Measurements from ENCODE around the gene INPP5D. TPM values are rescaled to one million over a fixed set of nuclear protein-coding genes. Genes with fewer than 3 reads are reported as not detected.

Gene INPP5D
- polyA plus RNA-seq, 1 donor (not counting 4 experiments of a cell fraction or from before 2014, with no cell fraction given): 7.5 TPM

DNA sequence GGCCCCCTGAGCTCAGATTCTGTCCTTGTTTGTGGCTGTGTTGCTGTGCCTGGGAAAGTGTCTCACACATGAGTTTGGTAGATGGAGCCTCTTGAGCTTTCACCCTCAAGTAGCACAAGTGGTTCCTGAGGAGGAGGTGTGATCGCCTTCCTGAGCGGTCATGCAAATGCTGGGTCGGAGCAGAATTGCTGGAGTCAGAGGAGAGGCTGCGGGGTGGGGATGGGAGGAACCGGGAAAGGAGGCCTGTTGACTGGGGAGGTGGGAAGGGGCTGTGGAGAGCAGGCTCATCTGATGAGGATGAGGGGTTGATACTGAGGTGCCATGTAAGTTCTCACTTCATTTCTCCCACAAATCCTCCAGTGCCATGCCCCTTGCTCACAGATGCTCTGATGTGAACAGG lies 142.9 kb downstream of the INPP5D start:
- DNase-seq (ENCODE audit: low read depth, low spot score) (no peak), FAIRE-seq (no peak)
- TF ChIP-seq CTCF (optimal IDR thresholded peaks at IDR 0.05 in 1 of 3, IDR thresholded peaks at IDR 0.05 in 1 of 3, conservative IDR thresholded peaks at IDR 0.05 in 1 of 3; ENCODE audit: extremely low read depth in 1 of 3, insufficient read depth in 2 of 3, low read length in 3 of 3) (no peak), EZH2 (IDR thresholded peaks at IDR 0.05; ENCODE audit: low read length) (no peak)
- Histone ChIP-seq H3K27ac (ENCODE audit: control insufficient read depth, insufficient read depth, low read length) (no peak overlapping the region), H3K4me2 (ENCODE audit: control insufficient read depth, extremely low read depth, insufficient read depth, low read depth, low read length) (no peak overlapping the region), H3K9ac (ENCODE audit: control insufficient read depth, extremely low read depth, insufficient read depth, low read length) (no peak overlapping the region), H3K36me3 (ENCODE audit: control insufficient read depth in 2 of 2, extremely low read depth in 1 of 2, insufficient read depth in 2 of 2, low read length in 2 of 2) (peaks cover 2 to 14% of the 10 kb centered on the region in 2 experiments), H4K20me1 (ENCODE audit: control insufficient read depth, extremely low read depth, insufficient read depth, low read length) (no peaks in the 10 kb centered on the region), H3K4me1 (ENCODE audit: control insufficient read depth, extremely low read depth, insufficient read depth, low read length) (peaks cover 5% of the 10 kb centered on the region), H3K4me3 (ENCODE audit: control insufficient read depth in 2 of 3, extremely low read depth in 1 of 3, insufficient read depth in 2 of 3, low read depth in 1 of 3, low read length in 3 of 3) (no peak overlapping the region), H3K79me2 (ENCODE audit: control insufficient read depth, insufficient read depth, low read length) (no peaks in the 10 kb centered on the region), H2AFZ (ENCODE audit: control insufficient read depth, low read length) (no peak overlapping the region), H3K9me1 (ENCODE audit: control insufficient read depth, extremely low read depth, insufficient read depth, low read length) (no peaks in the 10 kb centered on the region), H3K27me3 (ENCODE audit: control insufficient read depth, extremely low read depth, insufficient read depth, low read length) (peaks cover 5% of the 10 kb centered on the region), H3K9me3 (ENCODE audit: control insufficient read depth, low read depth, low read length) (peaks cover 4% of the 10 kb centered on the region)
- dilution Hi-C loops (cut with MboI; ENCODE audit: extremely low pct_ligation_motif_present, low sequenced_read_pairs): no loop called here

GRCh38 chr2:233204286-233204936 lies 144.3 kb downstream of the INPP5D start:
- no peaks in the 10 kb centered on the region for H3K79me2 ChIP-seq (ENCODE audit: control insufficient read depth, insufficient read depth, low read length)
- H3K4me1 ChIP-seq (ENCODE audit: control insufficient read depth, extremely low read depth, insufficient read depth, low read length): peaks cover 18% of the 10 kb centered on the region
- H3K4me2 ChIP-seq (ENCODE audit: control insufficient read depth, extremely low read depth, insufficient read depth, low read depth, low read length): no peak overlapping the region
- H4K20me1 ChIP-seq (ENCODE audit: control insufficient read depth, extremely low read depth, insufficient read depth, low read length): no peaks in the 10 kb centered on the region
- peaks cover 0 to 12% of the 10 kb centered on the region in 2 experiments for H3K36me3 ChIP-seq (ENCODE audit: control insufficient read depth in 2 of 2, extremely low read depth in 1 of 2, insufficient read depth in 2 of 2, low read length in 2 of 2)
- H3K9me3 ChIP-seq (ENCODE audit: control insufficient read depth, low read depth, low read length): peaks cover 4% of the 10 kb centered on the region
- H3K4me3 ChIP-seq (ENCODE audit: control insufficient read depth in 2 of 3, extremely low read depth in 1 of 3, insufficient read depth in 2 of 3, low read depth in 1 of 3, low read length in 3 of 3): no peak overlapping the region
- no peak overlapping the region for H3K9ac ChIP-seq (ENCODE audit: control insufficient read depth, extremely low read depth, insufficient read depth, low read length)
- FAIRE-seq (no peak), DNase-seq (ENCODE audit: low read depth, low spot score) (no peak)
- dilution Hi-C loops (cut with MboI; ENCODE audit: extremely low pct_ligation_motif_present, low sequenced_read_pairs): no loop called here
- H2AFZ ChIP-seq (ENCODE audit: control insufficient read depth, low read length): no peak overlapping the region
- TF ChIP-seq EZH2 (IDR thresholded peaks at IDR 0.05; ENCODE audit: low read length) (no peak), CTCF (optimal IDR thresholded peaks at IDR 0.05 in 1 of 3, IDR thresholded peaks at IDR 0.05 in 1 of 3, conservative IDR thresholded peaks at IDR 0.05 in 1 of 3; ENCODE audit: extremely low read depth in 1 of 3, insufficient read depth in 2 of 3, low read length in 3 of 3) (no peak)
- no peak overlapping the region for H3K27ac ChIP-seq (ENCODE audit: control insufficient read depth, insufficient read depth, low read length)
- H3K9me1 ChIP-seq (ENCODE audit: control insufficient read depth, extremely low read depth, insufficient read depth, low read length): no peaks in the 10 kb centered on the region
- H3K27me3 ChIP-seq (ENCODE audit: control insufficient read depth, extremely low read depth, insufficient read depth, low read length): peaks cover 5% of the 10 kb centered on the region
